GM23338 (cell line): ENCODE data around the gene NID1. TPM values are rescaled to one million over a fixed set of nuclear protein-coding genes. Genes with fewer than 3 reads are reported as not detected.

Source experiments
- ATAC-seq: fragments of 200-7000 bp; cut with Tn5 transposase; 3 replicates; pipeline ENCODE4 v1.9.1; 2020
- DNase-seq: peaks from one replicate; pipeline ENCODE4 v3.0.0-alpha.2; 2015; ENCODE audit warnings: low spot score
- H2AFZ ChIP-seq: fragments of 200-600 bp; sonication (generic); 2 replicates; pipeline ENCODE4 v1.8.0; 2016; ENCODE audit warnings: antibody characterized with exemption, mild to moderate bottlenecking, moderate library complexity
- H3F3A ChIP-seq: fragments of 200-600 bp; sonication (generic); replicated peaks from 2 replicates; pipeline ENCODE4 v1.8.0; 2017; ENCODE audit warnings: antibody characterized with exemption, mixed run types, low read depth
- H3K27ac ChIP-seq: fragments of 200-600 bp; sonication (generic); 2 replicates; pipeline ENCODE4 v1.6.1; 2016; ENCODE audit warnings: low read depth
- H3K27me3 ChIP-seq: fragments of 200-600 bp; sonication (generic); 2 replicates; pipeline ENCODE4 v1.8.0; 2016; ENCODE audit warnings: mild to moderate bottlenecking, mixed run types, moderate library complexity; ENCODE audit not compliant: insufficient read depth
- H3K36me3 ChIP-seq: fragments of 200-600 bp; sonication (generic); 2 replicates; pipeline ENCODE4 v1.8.0; 2016; ENCODE audit warnings: mild to moderate bottlenecking; ENCODE audit not compliant: insufficient read depth
- H3K4me1 ChIP-seq: fragments of 200-600 bp; sonication (generic); 2 replicates; pipeline ENCODE4 v1.8.0; 2016; ENCODE audit warnings: mild to moderate bottlenecking, moderate library complexity; ENCODE audit not compliant: insufficient read depth
- H3K4me2 ChIP-seq: fragments of 200-600 bp; sonication (generic); 2 replicates; pipeline ENCODE4 v1.7.1; 2017; ENCODE audit warnings: mixed run types
- H3K4me3 ChIP-seq: fragments of 200-600 bp; sonication (generic); 2 replicates; pipeline ENCODE4 v1.6.1; 2016; ENCODE audit warnings: mixed run types
- H3K79me2 ChIP-seq: fragments of 200-600 bp; sonication (generic); replicated peaks from 2 replicates; pipeline ENCODE4 v1.8.0; 2017; ENCODE audit warnings: mild to moderate bottlenecking; ENCODE audit not compliant: insufficient read depth
- H3K9me2 ChIP-seq: fragments of 200-600 bp; sonication (generic); 2 replicates; pipeline ENCODE4 v1.8.0; 2017; ENCODE audit not compliant: insufficient read depth
- H4K20me1 ChIP-seq: fragments of 200-600 bp; sonication (generic); replicated peaks from 2 replicates; pipeline ENCODE4 v1.8.0; 2017; ENCODE audit warnings: mild to moderate bottlenecking; ENCODE audit not compliant: insufficient read depth
- H3K27ac Mint-ChIP-seq: 2 replicates; pipeline ENCODE4 v1.8.0; 2020; ENCODE audit warnings: inconsistent platforms, mild to moderate bottlenecking, moderate library complexity, mixed read lengths
- H3K27me3 Mint-ChIP-seq: 3 replicates; pipeline ENCODE4 v1.8.0; 2022; ENCODE audit warnings: low read depth, mild to moderate bottlenecking, moderate library complexity, mixed read lengths, inconsistent platforms; ENCODE audit not compliant: insufficient read depth, poor library complexity
- H3K36me3 Mint-ChIP-seq: 3 replicates; pipeline ENCODE4 v1.8.0; 2021; ENCODE audit warnings: low read depth, mild to moderate bottlenecking, inconsistent platforms, moderate library complexity, mixed read lengths
- H3K4me1 Mint-ChIP-seq: 3 replicates; pipeline ENCODE4 v1.8.0; 2020; ENCODE audit warnings: mild to moderate bottlenecking, inconsistent platforms, mixed read lengths
- H3K4me3 Mint-ChIP-seq: 3 replicates; pipeline ENCODE4 v1.8.0; 2021; ENCODE audit warnings: moderate library complexity, mild to moderate bottlenecking, inconsistent platforms, mixed read lengths
- H3K9me3 Mint-ChIP-seq: 3 replicates; pipeline ENCODE4 v1.8.0; 2020; ENCODE audit warnings: moderate library complexity, mild to moderate bottlenecking, inconsistent platforms, mixed read lengths
- CREB1 ChIP-seq: fragments of 250-450 bp; sonication (Bioruptor Pico); IDR thresholded peaks from 2 replicates; pipeline ENCODE4 v1.5.0; 2020; ENCODE audit warnings: low read depth, mild to moderate bottlenecking, moderate library complexity
- ETS1 ChIP-seq: IDR thresholded peaks from 2 replicates; pipeline ENCODE4 v1.6.1; 2016; ENCODE audit warnings: antibody characterized with exemption
- EZH2 ChIP-seq: fragments of 200-600 bp; sonication (generic); IDR thresholded peaks from one replicate; pipeline ENCODE4 v1.8.0; 2017; ENCODE audit warnings: antibody characterized with exemption, mild to moderate bottlenecking, low read depth; ENCODE audit not compliant: unreplicated experiment
- JUNB ChIP-seq: IDR thresholded peaks from one replicate; pipeline ENCODE4 v1.6.1; 2016; ENCODE audit warnings: antibody characterized with exemption; ENCODE audit not compliant: unreplicated experiment
- NANOG ChIP-seq: IDR thresholded peaks from 2 replicates; pipeline ENCODE4 v1.6.1; 2016; ENCODE audit warnings: antibody characterized with exemption, borderline replicate concordance
- POLR2AphosphoS5 ChIP-seq: IDR thresholded peaks from 2 replicates; pipeline ENCODE4 v1.6.1; 2016; ENCODE audit warnings: antibody characterized with exemption, low read depth
- REST ChIP-seq: IDR thresholded peaks from one replicate; pipeline ENCODE4 v1.6.1; 2018; ENCODE audit warnings: antibody characterized with exemption; ENCODE audit not compliant: unreplicated experiment
- STAT1 ChIP-seq: IDR thresholded peaks from one replicate; pipeline ENCODE4 v1.6.1; 2016; ENCODE audit warnings: antibody characterized with exemption; ENCODE audit not compliant: unreplicated experiment
- ZNF114 ChIP-seq: fragments of 250-450 bp; sonication (Bioruptor Pico); IDR thresholded peaks from 2 replicates; pipeline ENCODE4 v1.5.0; 2020; ENCODE audit warnings: mild to moderate bottlenecking, moderate library complexity
- ZNF331 ChIP-seq: fragments of 250-450 bp; sonication (Bioruptor Pico); IDR thresholded peaks from 2 replicates; pipeline ENCODE4 v1.5.0; 2020; ENCODE audit warnings: low read depth, mild to moderate bottlenecking, moderate library complexity
- ZNF462 ChIP-seq: fragments of 250-450 bp; sonication (Bioruptor Pico); IDR thresholded peaks from 2 replicates; pipeline ENCODE4 v1.5.0; 2020; ENCODE audit warnings: mild to moderate bottlenecking, moderate library complexity
- polyA plus RNA-seq: library from polyadenylated mRNA; unstranded; fragments of >200 nt; fragmentation: Nextera tagmentation; extraction: Ambion mirVana; gene quantifications from 2 replicates; pipeline ENCODE4 v1.2.1, GENCODE V29; 2016
- total RNA-seq: library from RNA; depleted of rRNA; stranded (reverse); fragments of >200 nt; shearing (Covaris generic); gene quantifications from 2 replicates; pipeline ENCODE4 v1.2.3, GENCODE V29; 2014

NID1 gene
- total and polyA plus RNA-seq, 2 experiments from 2014 or later = 7.1 to 32.5 TPM

- Histone ChIP-seq H3K9me2 (no peaks in the 10 kb centered on the region), H3K4me2 (no peak overlapping the region), H3K79me2 (no peaks in the 10 kb centered on the region), H3K27me3 (no peaks in the 10 kb centered on the region), H4K20me1 (no peaks in the 10 kb centered on the region), H3K4me1 (no peaks in the 10 kb centered on the region), H3F3A (no peaks in the 10 kb centered on the region), H3K4me3 (no peak overlapping the region), H2AFZ (no peak overlapping the region), H3K27ac (no peak overlapping the region), H3K36me3 (0 out of 2 replicates have a peak, but pooled peaks cover 2% of the 10 kb centered on the region)
- peak overlapping the region; percentile 7 for H3K27ac Mint-ChIP-seq
- no peak overlapping the region for H3K4me3 Mint-ChIP-seq
- H3K4me1 Mint-ChIP-seq = no peaks in the 10 kb centered on the region
- no peaks in the 10 kb centered on the region for H3K27me3 Mint-ChIP-seq
- H3K9me3 Mint-ChIP-seq = no peaks in the 10 kb centered on the region
- no peak for TF ChIP-seq NANOG
- no peak for TF ChIP-seq ZNF462 (CRISPR knock-in tag)
- TF ChIP-seq EZH2 = no peak
- no peak for TF ChIP-seq JUNB
- no peak for TF ChIP-seq ZNF331 (CRISPR knock-in tag)
- no peak for TF ChIP-seq STAT1
- TF ChIP-seq ETS1 = no peak
- TF ChIP-seq ZNF114 (CRISPR knock-in tag) = no peak
- TF ChIP-seq POLR2AphosphoS5 = no peak
- TF ChIP-seq REST = no peak
- no peak for TF ChIP-seq CREB1
- ATAC-seq = no peak
- H3K36me3 Mint-ChIP-seq = peaks cover 12% of the 10 kb centered on the region; the same call in 2 of the 3 replicates
- no peak for DNase-seq
Observed at GRCh38 chr1:236024641-236025040, 40.2 kb downstream of the NID1 start.
